Neural cell (in vitro differentiated cells): ENCODE results near the gene APBA1.

Experiments
- EP300 ChIP-seq: fragments of 450-650 bp; conservative IDR thresholded peaks from 2 replicates; pipeline ENCODE4 v1.6.1; 2014; ENCODE audit warnings: antibody characterized with exemption, mild to moderate bottlenecking, moderate library complexity; ENCODE audit not compliant: poor library complexity, severe bottlenecking
- EZH2 ChIP-seq: fragments of 200-600, 300-800 bp; shearing (Covaris generic), sonication (generic); IDR thresholded peaks from 2 replicates; pipeline ENCODE4 v1.6.1; 2014; ENCODE audit warnings: antibody characterized with exemption, low read length, borderline replicate concordance, mild to moderate bottlenecking; ENCODE audit not compliant: insufficient read depth, poor library complexity, severe bottlenecking
- MXI1 ChIP-seq: fragments of 450-650 bp; conservative IDR thresholded peaks from 2 replicates; pipeline ENCODE4 v1.6.1; 2014; ENCODE audit warnings: antibody characterized with exemption, mild to moderate bottlenecking; ENCODE audit not compliant: poor library complexity, severe bottlenecking
- POLR2AphosphoS5 ChIP-seq: IDR thresholded peaks from 2 replicates; pipeline ENCODE4 v1.6.1; 2012
- RAD21 ChIP-seq: fragments of 450-650 bp; conservative IDR thresholded peaks from 2 replicates; pipeline ENCODE4 v1.6.1; 2014; ENCODE audit warnings: antibody characterized with exemption, mild to moderate bottlenecking, moderate library complexity
- REST ChIP-seq: IDR thresholded peaks from 2 replicates; pipeline ENCODE4 v1.6.1; 2012; ENCODE audit warnings: borderline replicate concordance
- SMC3 ChIP-seq: fragments of 450-650 bp; conservative IDR thresholded peaks from 2 replicates; pipeline ENCODE4 v1.6.1; 2014; ENCODE audit warnings: antibody characterized with exemption, mild to moderate bottlenecking, moderate library complexity; ENCODE audit not compliant: poor library complexity
- TAF1 ChIP-seq: IDR thresholded peaks from 2 replicates; pipeline ENCODE4 v1.6.1; 2012; ENCODE audit warnings: low read depth
- TF ChIP-seq, protein P1 (sequence below): fragments of 450-650 bp; IDR thresholded peaks from 2 replicates; pipeline ENCODE4 v1.5.1; 2014; ENCODE audit warnings: antibody characterized with exemption, mild to moderate bottlenecking, moderate library complexity; ENCODE audit not compliant: poor library complexity, severe bottlenecking

DNA sequence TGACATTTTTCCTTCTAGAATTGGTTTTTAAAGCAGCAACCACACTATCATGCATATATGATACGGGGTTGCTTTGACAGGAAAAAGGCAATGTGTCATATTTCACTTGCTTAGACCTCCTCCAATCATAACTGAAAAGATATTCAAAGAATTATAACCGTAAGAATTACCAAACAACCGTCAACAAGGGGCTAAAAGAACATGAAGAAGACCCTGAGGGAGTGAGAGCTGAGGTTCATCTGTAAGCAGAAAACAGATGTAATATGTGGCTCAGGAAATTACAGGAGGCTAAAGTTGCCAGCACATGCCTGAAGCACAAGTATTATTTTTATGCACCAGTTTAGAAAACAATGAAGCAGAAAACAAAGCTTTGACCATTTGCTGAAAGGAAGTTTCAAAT is 78.9 kb downstream of the APBA1 start:
- TF ChIP-seq, protein P1, sequence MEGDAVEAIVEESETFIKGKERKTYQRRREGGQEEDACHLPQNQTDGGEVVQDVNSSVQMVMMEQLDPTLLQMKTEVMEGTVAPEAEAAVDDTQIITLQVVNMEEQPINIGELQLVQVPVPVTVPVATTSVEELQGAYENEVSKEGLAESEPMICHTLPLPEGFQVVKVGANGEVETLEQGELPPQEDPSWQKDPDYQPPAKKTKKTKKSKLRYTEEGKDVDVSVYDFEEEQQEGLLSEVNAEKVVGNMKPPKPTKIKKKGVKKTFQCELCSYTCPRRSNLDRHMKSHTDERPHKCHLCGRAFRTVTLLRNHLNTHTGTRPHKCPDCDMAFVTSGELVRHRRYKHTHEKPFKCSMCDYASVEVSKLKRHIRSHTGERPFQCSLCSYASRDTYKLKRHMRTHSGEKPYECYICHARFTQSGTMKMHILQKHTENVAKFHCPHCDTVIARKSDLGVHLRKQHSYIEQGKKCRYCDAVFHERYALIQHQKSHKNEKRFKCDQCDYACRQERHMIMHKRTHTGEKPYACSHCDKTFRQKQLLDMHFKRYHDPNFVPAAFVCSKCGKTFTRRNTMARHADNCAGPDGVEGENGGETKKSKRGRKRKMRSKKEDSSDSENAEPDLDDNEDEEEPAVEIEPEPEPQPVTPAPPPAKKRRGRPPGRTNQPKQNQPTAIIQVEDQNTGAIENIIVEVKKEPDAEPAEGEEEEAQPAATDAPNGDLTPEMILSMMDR = no peak
- TF ChIP-seq SMC3 (no peak), TAF1 (no peak), MXI1 (no peak), POLR2AphosphoS5 (no peak), RAD21 (no peak), EP300 (peak; percentile 60), EZH2 (no peak), REST (no peak)
